ENCODE data around the gene SUPT16H. TPM values are rescaled to one million over a fixed set of nuclear protein-coding genes. Genes with fewer than 3 reads are reported as not detected.

SUPT16H gene
- total and polyA plus RNA-seq, 8 donors, result 14.8 to 31.6 (median 19.9) TPM

DNA sequence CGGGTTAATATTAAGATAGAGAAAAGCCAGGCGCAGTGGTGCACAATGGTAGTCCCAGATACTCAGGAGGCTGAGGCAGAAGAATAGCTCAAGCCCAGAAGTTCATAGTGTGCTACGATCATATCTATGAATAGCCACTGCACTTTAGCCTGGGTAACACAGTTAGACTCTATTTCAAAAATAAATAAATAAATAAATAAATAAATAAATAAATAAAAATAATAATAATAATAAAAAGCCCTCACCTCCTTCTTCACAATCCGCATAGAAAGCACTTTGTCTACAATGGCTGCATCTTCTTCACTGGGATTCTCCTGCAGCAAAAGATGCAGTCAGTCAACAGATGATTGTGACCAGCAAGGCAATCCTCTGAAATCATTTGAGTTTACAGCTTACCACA lies 31.5 kb upstream of the SUPT16H start:
- no peak for ATAC-seq
- TF ChIP-seq, protein P1, sequence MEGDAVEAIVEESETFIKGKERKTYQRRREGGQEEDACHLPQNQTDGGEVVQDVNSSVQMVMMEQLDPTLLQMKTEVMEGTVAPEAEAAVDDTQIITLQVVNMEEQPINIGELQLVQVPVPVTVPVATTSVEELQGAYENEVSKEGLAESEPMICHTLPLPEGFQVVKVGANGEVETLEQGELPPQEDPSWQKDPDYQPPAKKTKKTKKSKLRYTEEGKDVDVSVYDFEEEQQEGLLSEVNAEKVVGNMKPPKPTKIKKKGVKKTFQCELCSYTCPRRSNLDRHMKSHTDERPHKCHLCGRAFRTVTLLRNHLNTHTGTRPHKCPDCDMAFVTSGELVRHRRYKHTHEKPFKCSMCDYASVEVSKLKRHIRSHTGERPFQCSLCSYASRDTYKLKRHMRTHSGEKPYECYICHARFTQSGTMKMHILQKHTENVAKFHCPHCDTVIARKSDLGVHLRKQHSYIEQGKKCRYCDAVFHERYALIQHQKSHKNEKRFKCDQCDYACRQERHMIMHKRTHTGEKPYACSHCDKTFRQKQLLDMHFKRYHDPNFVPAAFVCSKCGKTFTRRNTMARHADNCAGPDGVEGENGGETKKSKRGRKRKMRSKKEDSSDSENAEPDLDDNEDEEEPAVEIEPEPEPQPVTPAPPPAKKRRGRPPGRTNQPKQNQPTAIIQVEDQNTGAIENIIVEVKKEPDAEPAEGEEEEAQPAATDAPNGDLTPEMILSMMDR (IDR thresholded peaks at IDR 0.05), result no peak
- peaks cover 0 to 67% (median 24%) of the 10 kb centered on the region in 3 donors for H3K36me3 ChIP-seq
- no peak for FAIRE-seq
- H3K27ac ChIP-seq, result no peak overlapping the region
- no peaks in the 10 kb centered on the region for H3K4me1 ChIP-seq
- 91 to 94% methylated on average over 4 of the region's 4 CpGs for WGBS, 2 donors
- intact Hi-C loops (cut with DNase I), result loop anchor here in 1 of 3 donors (10.0 kb wide), 1 partner anchor 51 kb away; no protein-coding TSS in a partner anchor
- no peak for DNase-seq
- H3K4me3 ChIP-seq, result no peak overlapping the region
- no peaks in the 10 kb centered on the region for H3K27me3 ChIP-seq
- no peaks in the 10 kb centered on the region for H3K9me3 ChIP-seq

DNA sequence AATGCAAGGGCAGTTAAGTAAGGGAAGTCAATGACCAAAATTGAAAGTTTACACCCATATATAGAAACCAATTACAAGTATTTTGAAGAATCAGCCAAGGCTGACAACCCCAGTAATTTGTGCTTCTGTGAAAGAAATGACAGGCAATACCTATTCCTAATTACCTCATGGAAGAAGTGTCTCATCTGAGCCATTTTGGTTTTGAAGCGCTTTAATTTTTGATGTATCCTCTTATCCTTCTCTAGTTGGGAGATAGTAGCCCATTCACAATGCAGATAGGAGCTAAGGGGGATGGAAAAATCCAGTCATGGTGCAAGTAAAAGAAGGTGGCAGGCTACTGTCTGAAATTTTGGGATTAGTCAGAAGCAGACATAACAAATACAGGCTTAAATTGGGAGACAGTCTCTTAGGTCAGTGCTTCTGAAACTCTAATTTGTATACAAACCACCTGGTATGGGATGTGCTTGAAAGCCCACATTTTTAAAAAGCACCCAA lies 30.4 kb upstream of the SUPT16H start:
- TF ChIP-seq, protein P1 (IDR thresholded peaks at IDR 0.05), result no peak
- intact Hi-C loops (cut with DNase I), result loop anchor here in 1 of 3 donors (10.0 kb wide), 1 partner anchor 49 kb away; no protein-coding TSS in a partner anchor
- H3K4me3 ChIP-seq, result no peak overlapping the region
- no peak overlapping the region for H3K27ac ChIP-seq
- H3K9me3 ChIP-seq, result no peaks in the 10 kb centered on the region
- no peaks in the 10 kb centered on the region for H3K27me3 ChIP-seq
- ATAC-seq (no peak), DNase-seq (no peak), FAIRE-seq (no peak)
- H3K4me1 ChIP-seq, result no peaks in the 10 kb centered on the region
- 91 to 95% methylated on average over 1 of the region's 1 CpG for WGBS, 2 donors
- peaks cover 0 to 69% (median 16%) of the 10 kb centered on the region in 3 donors for H3K36me3 ChIP-seq

DNA sequence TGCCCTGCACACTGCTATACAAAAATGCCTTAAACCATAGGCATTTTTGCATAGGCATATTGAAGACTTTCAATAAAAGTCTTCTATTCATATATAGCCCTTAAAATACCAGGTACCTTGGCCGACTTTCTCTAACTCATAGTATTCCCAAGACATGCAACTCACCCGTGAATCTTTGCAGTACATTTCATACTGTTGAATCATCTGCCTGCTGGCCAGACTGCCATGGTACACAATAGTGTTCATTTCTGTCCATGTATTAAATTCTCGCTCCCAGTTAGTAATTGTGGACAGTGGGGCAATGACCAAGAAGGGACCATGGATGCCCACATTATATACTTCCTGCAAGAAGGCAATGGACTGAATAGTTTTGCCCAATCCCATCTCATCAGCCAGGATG lies 24.3 kb upstream of the SUPT16H start:
- H3K4me1 ChIP-seq, result no peaks in the 10 kb centered on the region
- H3K27me3 ChIP-seq, result no peaks in the 10 kb centered on the region
- H3K4me3 ChIP-seq, result no peak overlapping the region
- TF ChIP-seq, protein P1 (IDR thresholded peaks at IDR 0.05), result no peak
- H3K27ac ChIP-seq, result no peak overlapping the region
- ATAC-seq (no peak), DNase-seq (no peak), FAIRE-seq (no peak)
- intact Hi-C loops (cut with DNase I), result no loop called here
- peaks cover 16 to 97% (median 23%) of the 10 kb centered on the region in 3 donors for H3K36me3 ChIP-seq
- 77 to 85% methylated on average over 3 of the region's 3 CpGs for WGBS, 2 donors
- no peaks in the 10 kb centered on the region for H3K9me3 ChIP-seq

DNA sequence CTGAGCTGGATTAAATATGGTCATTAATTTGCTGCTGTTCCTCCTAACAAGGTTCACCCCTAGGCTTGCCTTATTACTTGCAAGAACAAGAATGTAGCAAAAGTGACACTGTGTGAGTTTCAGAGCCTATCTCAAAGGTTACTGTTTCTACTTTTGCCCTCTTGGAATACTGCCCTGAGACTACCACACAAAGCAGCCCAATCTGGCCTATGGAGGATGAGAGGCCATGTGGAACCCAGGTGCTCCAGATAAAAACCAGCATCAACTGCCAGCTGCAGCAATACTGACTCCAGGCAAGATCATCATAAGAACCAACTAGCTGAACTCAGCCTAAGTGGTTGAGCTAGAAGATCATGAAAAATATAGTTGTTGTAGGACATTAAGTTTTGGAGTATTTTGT lies 22.4 kb upstream of the SUPT16H start:
- Histone ChIP-seq H3K9me3 (no peaks in the 10 kb centered on the region), H3K4me1 (no peaks in the 10 kb centered on the region), H3K27me3 (no peaks in the 10 kb centered on the region), H3K4me3 (no peak overlapping the region), H3K27ac (no peak overlapping the region), H3K36me3 (peaks cover 17 to 97% (median 42%) of the 10 kb centered on the region in 3 donors)
- FAIRE-seq (no peak), ATAC-seq (no peak), DNase-seq (no peak)
- intact Hi-C loops (cut with DNase I), result no loop called here
- TF ChIP-seq, protein P1 (IDR thresholded peaks at IDR 0.05), result no peak

DNA sequence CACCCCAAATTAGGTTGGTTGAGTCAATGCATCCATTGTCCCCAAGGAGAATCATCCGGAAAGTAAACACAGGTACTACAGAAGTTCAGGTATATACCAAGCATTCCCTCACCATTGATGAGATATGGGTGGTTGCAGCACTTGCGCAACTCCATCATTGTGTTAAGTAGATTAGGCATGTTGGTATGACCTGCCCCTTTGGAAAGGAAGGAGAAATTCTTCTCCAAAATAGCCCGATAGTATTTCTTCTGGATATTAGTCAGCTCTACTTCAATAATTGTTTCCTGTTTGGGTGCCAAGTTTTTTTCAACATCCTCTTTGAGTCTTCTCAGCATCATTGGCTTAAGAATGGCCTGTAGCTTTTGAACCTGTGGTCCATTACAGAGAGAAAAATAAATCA lies 21.3 kb upstream of the SUPT16H start:
- Histone ChIP-seq H3K27ac (no peak overlapping the region), H3K4me1 (no peaks in the 10 kb centered on the region), H3K9me3 (no peaks in the 10 kb centered on the region), H3K4me3 (no peak overlapping the region), H3K27me3 (no peaks in the 10 kb centered on the region), H3K36me3 (peaks cover 18 to 97% (median 51%) of the 10 kb centered on the region in 3 donors)
- no peak for ATAC-seq
- FAIRE-seq, result no peak
- WGBS, 2 donors, result 87 to 89% methylated on average over 3 of the region's 3 CpGs
- intact Hi-C loops (cut with DNase I), result no loop called here
- no peak for DNase-seq
- TF ChIP-seq, protein P1 (IDR thresholded peaks at IDR 0.05), result no peak
